GM12875 (cell line): ENCODE results near the gene MYO7A.
A peak's percentile ranks its signal among the peaks of the same experiment; 100 is the strongest.

Source experiments
- H3K4me3 ChIP-seq: one replicate; pipeline ENCODE4 v1.5.1; 2011; ENCODE audit warnings: low read depth, low read length, control low read depth
- TF ChIP-seq, protein P1 (sequence below): IDR thresholded peaks from 2 replicates; pipeline ENCODE4 v1.5.1; 2011; ENCODE audit warnings: low read depth, mild to moderate bottlenecking, control low read depth, inconsistent platforms, low read length, moderate library complexity, borderline replicate concordance; ENCODE audit not compliant: insufficient read depth

Gene MYO7A

GRCh38 chr11:77089004-77089545, 39.0 kb upstream of the MYO7A start:
- no peak overlapping the region for H3K4me3 ChIP-seq
- TF ChIP-seq, protein P1, sequence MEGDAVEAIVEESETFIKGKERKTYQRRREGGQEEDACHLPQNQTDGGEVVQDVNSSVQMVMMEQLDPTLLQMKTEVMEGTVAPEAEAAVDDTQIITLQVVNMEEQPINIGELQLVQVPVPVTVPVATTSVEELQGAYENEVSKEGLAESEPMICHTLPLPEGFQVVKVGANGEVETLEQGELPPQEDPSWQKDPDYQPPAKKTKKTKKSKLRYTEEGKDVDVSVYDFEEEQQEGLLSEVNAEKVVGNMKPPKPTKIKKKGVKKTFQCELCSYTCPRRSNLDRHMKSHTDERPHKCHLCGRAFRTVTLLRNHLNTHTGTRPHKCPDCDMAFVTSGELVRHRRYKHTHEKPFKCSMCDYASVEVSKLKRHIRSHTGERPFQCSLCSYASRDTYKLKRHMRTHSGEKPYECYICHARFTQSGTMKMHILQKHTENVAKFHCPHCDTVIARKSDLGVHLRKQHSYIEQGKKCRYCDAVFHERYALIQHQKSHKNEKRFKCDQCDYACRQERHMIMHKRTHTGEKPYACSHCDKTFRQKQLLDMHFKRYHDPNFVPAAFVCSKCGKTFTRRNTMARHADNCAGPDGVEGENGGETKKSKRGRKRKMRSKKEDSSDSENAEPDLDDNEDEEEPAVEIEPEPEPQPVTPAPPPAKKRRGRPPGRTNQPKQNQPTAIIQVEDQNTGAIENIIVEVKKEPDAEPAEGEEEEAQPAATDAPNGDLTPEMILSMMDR: no peak

GRCh38 chr11:77090046-77090372, 38.0 kb upstream of the MYO7A start:
- H3K4me3 ChIP-seq: no peak overlapping the region
- TF ChIP-seq, protein P1: no peak

DNA sequence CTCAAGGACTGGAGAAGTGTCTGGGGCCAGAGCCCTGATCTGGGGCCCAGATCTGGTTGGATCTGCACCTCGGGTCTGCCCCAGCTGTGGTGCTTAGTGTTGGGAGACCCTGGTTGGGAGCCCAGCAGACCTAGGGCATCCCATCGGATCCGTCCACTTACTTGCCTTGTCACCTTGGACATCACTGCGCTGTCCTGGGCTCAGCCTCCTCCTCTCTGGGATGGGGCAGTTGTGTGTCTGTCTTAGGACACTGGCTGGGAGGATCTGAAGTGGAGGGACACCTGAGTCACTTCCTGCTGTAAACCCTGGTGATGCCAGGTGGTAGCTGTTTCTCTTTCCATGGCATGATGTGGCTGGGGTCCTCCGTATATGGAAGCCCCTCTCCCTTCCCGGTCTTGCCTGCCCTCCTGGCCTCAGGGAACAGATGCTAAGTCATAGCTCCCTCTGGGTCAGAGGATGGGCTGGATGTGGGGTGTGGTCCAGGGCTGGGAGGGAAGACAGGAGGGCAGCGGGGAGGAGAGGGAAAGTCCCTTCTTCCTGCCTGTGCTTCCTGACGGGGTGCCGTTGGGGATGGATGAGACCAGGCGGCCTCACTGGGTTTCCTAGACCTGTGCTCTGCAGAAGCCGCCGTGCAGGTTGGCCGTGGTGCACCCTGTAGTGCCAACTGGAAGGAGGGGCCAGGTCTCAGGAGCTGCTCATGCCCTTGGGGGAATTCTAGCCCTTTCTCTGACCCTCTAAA, 37.5 kb upstream of the MYO7A start:
- no peak overlapping the region for H3K4me3 ChIP-seq
- TF ChIP-seq, protein P1: no peak

DNA sequence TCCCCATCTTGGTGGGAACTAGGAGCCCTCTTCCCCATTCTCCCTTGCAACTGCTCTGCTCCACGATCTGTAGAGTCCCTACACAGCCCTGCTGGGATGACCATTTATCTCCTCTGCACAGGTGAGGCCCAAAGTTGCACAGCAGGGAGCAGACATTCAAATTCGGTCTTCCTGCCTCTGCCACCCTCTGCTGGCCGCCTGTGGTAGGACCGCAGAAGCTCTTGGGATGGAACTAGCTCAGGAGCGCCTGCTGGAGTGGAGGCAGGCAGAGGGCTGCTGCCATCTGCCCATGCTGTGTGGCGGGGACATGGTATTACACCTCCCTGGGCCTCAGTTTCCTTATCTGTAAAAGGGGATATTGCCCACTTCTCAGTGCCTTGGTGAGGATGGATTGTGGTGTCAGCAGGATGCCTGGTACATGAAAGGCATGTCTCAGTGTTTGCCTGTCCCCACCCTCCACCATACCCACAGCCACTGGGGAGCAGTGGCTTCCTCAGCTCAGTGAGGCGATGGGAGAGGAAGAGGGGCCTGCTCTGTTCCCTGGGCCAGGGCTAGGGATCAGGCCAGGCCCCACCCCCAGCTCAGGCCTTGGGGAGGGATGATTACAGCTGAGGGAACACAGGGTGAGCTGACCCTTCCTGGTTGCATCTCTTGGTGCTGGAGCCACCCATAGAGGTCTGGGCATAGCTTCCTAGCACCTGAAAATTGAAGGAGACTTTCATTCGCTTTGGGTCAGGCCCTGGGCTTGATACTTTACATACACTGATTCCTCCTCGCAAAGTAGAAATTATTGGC, 36.7 kb upstream of the MYO7A start:
- TF ChIP-seq, protein P1: peak; percentile 92
- no peak overlapping the region for H3K4me3 ChIP-seq

GRCh38 chr11:77092382-77092781, 35.7 kb upstream of the MYO7A start:
- no peak overlapping the region for H3K4me3 ChIP-seq
- TF ChIP-seq, protein P1: no peak

- no peak overlapping the region for H3K4me3 ChIP-seq
- TF ChIP-seq, protein P1: no peak
Measured at GRCh38 chr11:77093056-77093891, 34.8 kb upstream of the MYO7A start.
